Neural crest cell (in vitro differentiated cells): ENCODE results near the gene FSIP2. TPM values are rescaled to one million over a fixed set of nuclear protein-coding genes. Genes with fewer than 3 reads are reported as not detected.

Source experiments
- DNase-seq: peaks from one replicate; pipeline ENCODE4 v3.0.0; 2021; ENCODE audit warnings: low read depth, mixed read lengths, low spot score
- H3K27ac Mint-ChIP-seq: one replicate; pipeline ENCODE4 v1.8.0; 2021; ENCODE audit warnings: mild to moderate bottlenecking, mixed read lengths; ENCODE audit not compliant: unreplicated experiment
- H3K27me3 Mint-ChIP-seq: 2 replicates; pipeline ENCODE4 v1.8.0; 2021; ENCODE audit warnings: low read depth, mild to moderate bottlenecking, mixed read lengths
- H3K36me3 Mint-ChIP-seq: 2 replicates; pipeline ENCODE4 v1.8.0; 2021; ENCODE audit warnings: low read depth, mild to moderate bottlenecking, mixed read lengths
- H3K4me1 Mint-ChIP-seq: 2 replicates; pipeline ENCODE4 v1.8.0; 2021; ENCODE audit warnings: mixed read lengths
- H3K4me3 Mint-ChIP-seq: one replicate; pipeline ENCODE4 v1.8.0; 2021; ENCODE audit warnings: mild to moderate bottlenecking, mixed read lengths
- H3K9me3 Mint-ChIP-seq: 2 replicates; pipeline ENCODE4 v1.8.0; 2021; ENCODE audit warnings: mixed read lengths
- CTCF ChIP-seq: fragments of 200-600 bp; sonication (generic); conservative IDR thresholded peaks from 2 replicates; pipeline ENCODE4 v1.5.0; 2021; ENCODE audit warnings: antibody characterized with exemption, mild to moderate bottlenecking
- total RNA-seq: library from RNA; stranded (reverse); gene quantifications from 2 replicates; pipeline ENCODE4 v1.2.1, GENCODE V29; 2021

Gene FSIP2
- total RNA-seq, 1 donor from 2014 or later, result 8.0 TPM

GRCh38 chr2:185736210-185736609 is 2.4 kb upstream of the FSIP2 start:
- Mint-ChIP-seq H3K27me3 (no peaks in the 10 kb centered on the region), H3K4me3 (no peak overlapping the region), H3K27ac (no peak overlapping the region), H3K36me3 (peaks cover 19% of the 10 kb centered on the region), H3K4me1 (peaks cover 6% of the 10 kb centered on the region), H3K9me3 (peaks cover 6% of the 10 kb centered on the region)
- DNase-seq, result no peak
- TF ChIP-seq CTCF, result no peak

- H3K4me1 Mint-ChIP-seq, result no peaks in the 10 kb centered on the region
- DNase-seq, result no peak
- no peak overlapping the region for H3K4me3 Mint-ChIP-seq
- no peaks in the 10 kb centered on the region for H3K27me3 Mint-ChIP-seq
- H3K27ac Mint-ChIP-seq, result no peak overlapping the region
- peaks cover 2% of the 10 kb centered on the region for H3K36me3 Mint-ChIP-seq
- TF ChIP-seq CTCF, result no peak
- H3K9me3 Mint-ChIP-seq, result no peaks in the 10 kb centered on the region
Observed at GRCh38 chr2:185745864-185746859, 7.6 kb downstream of the FSIP2 start.

- H3K36me3 Mint-ChIP-seq, result peaks cover 5% of the 10 kb centered on the region
- no peaks in the 10 kb centered on the region for H3K27me3 Mint-ChIP-seq
- no peak overlapping the region for H3K27ac Mint-ChIP-seq
- H3K4me3 Mint-ChIP-seq, result no peak overlapping the region
- peaks cover 3% of the 10 kb centered on the region for H3K9me3 Mint-ChIP-seq
- TF ChIP-seq CTCF, result no peak
- no peaks in the 10 kb centered on the region for H3K4me1 Mint-ChIP-seq
- DNase-seq, result no peak
Observed at GRCh38 chr2:185757356-185757755, 18.8 kb downstream of the FSIP2 start.

- Mint-ChIP-seq H3K4me1 (no peaks in the 10 kb centered on the region), H3K27me3 (no peaks in the 10 kb centered on the region), H3K27ac (no peak overlapping the region), H3K9me3 (peaks cover 34% of the 10 kb centered on the region), H3K36me3 (peaks cover 58% of the 10 kb centered on the region), H3K4me3 (no peak overlapping the region)
- no peak for DNase-seq
- TF ChIP-seq CTCF, result no peak
Observed at GRCh38 chr2:185771396-185771795, 32.8 kb downstream of the FSIP2 start.

GRCh38 chr2:185780890-185781289 is 42.3 kb downstream of the FSIP2 start:
- H3K36me3 Mint-ChIP-seq, result no peaks in the 10 kb centered on the region
- no peak overlapping the region for H3K4me3 Mint-ChIP-seq
- no peaks in the 10 kb centered on the region for H3K27me3 Mint-ChIP-seq
- no peaks in the 10 kb centered on the region for H3K9me3 Mint-ChIP-seq
- no peaks in the 10 kb centered on the region for H3K4me1 Mint-ChIP-seq
- no peak overlapping the region for H3K27ac Mint-ChIP-seq
- no peak for TF ChIP-seq CTCF
- no peak for DNase-seq
